Activated CD4-positive, alpha-beta T cell treated with anti-CD3 and anti-CD28 coated beads for 1 hour (primary cell): ENCODE data around the gene SULT2B1.

Experiments
- DNase-seq: peaks from one replicate; pipeline ENCODE4 v3.0.0-alpha.2; 2020

Gene SULT2B1

GRCh38 chr19:48603850-48604249, 51.9 kb downstream of the SULT2B1 start:
- DNase-seq: no peak

- DNase-seq: no peak
Observed at GRCh38 chr19:48606463-48607358, 54.7 kb downstream of the SULT2B1 start, which contains the start of gene SPACA4. TSS of gene SPACA4 (plus strand) at chr19:48606742. CDS start at chr19:48606979, 237 bp downstream.

GRCh38 chr19:48607359-48607755, 55.4 kb downstream of the SULT2B1 start:
- DNase-seq: no peak

- peak; percentile 38 for DNase-seq
Observed at GRCh38 chr19:48608798-48609263, 56.9 kb downstream of the SULT2B1 start.

GRCh38 chr19:48609571-48610108, 57.7 kb downstream of the SULT2B1 start:
- no peak for DNase-seq

- DNase-seq: no peak
Observed at GRCh38 chr19:48611872-48612271, 59.9 kb downstream of the SULT2B1 start.

GRCh38 chr19:48613024-48613851, 61.3 kb downstream of the SULT2B1 start:
- DNase-seq: no peak

- no peak for DNase-seq
Observed at GRCh38 chr19:48613852-48614435, 62.0 kb downstream of the SULT2B1 start.

GRCh38 chr19:48614436-48615230, 62.7 kb downstream of the SULT2B1 start, which contains the start of gene FAM83E:
TSS of gene FAM83E (minus strand) at chr19:48615076. CDS start at chr19:48613372, 1,704 bp downstream.
- no peak for DNase-seq

- no peak for DNase-seq
Observed at GRCh38 chr19:48615231-48616040, 63.5 kb downstream of the SULT2B1 start.

GRCh38 chr19:48616041-48616436, 64.1 kb downstream of the SULT2B1 start:
- no peak for DNase-seq

GRCh38 chr19:48616491-48617056, 64.6 kb downstream of the SULT2B1 start:
- no peak for DNase-seq

- DNase-seq: no peak
Observed at GRCh38 chr19:48617146-48617937, 65.4 kb downstream of the SULT2B1 start.

GRCh38 chr19:48618278-48618915, 66.4 kb downstream of the SULT2B1 start:
- no peak for DNase-seq

- peak; percentile 96 for DNase-seq
Observed at GRCh38 chr19:48618916-48619691, 67.1 kb downstream of the SULT2B1 start, which contains the start of the genes RPL18 and SPHK2. TSS of gene RPL18 (minus strand) at chr19:48619178. CDS start at chr19:48619143, 35 bp downstream. TSS of gene SPHK2 (plus strand) at chr19:48619506. CDS start at chr19:48620515, 1,009 bp downstream.

GRCh38 chr19:48619692-48620585, 68.0 kb downstream of the SULT2B1 start:
- DNase-seq: no peak

- no peak for DNase-seq
Observed at GRCh38 chr19:48623556-48624066, 71.6 kb downstream of the SULT2B1 start.
